HepG2 (cell line): ENCODE data around the gene AKAP8L. TPM values are rescaled to one million over a fixed set of nuclear protein-coding genes. Genes with fewer than 3 reads are reported as not detected.

Experiments
- ATAC-seq: fragments of 200-7000 bp; cut with Tn5 transposase; 3 replicates; pipeline ENCODE4 v1.9.1; 2020; ENCODE audit warnings: mild to moderate bottlenecking, moderate library complexity
- BruUV-seq: library from RNA; stranded (reverse); fragments of 400-500 nt; replicated peaks from 2 replicates; lab custom pipeline; 2021; lab: Mats Ljungman, UMichigan
- CTCF ChIA-PET: fragments of 300-600 bp; formaldehyde crosslinking; extraction: SDS; loops from one replicate; lab custom pipeline; 2021; ENCODE audit warnings: low total read pairs, inconsistent platforms, low intra/inter-chr PET ratio; lab: Yijun Ruan, JAX
- POLR2A ChIA-PET: fragments of 350-600 bp; sonication (Branson Sonifier 250); formaldehyde crosslinking; loops from one replicate; lab custom pipeline; 2020; ENCODE audit warnings: antibody characterized with exemption, inconsistent platforms; lab: Yijun Ruan, JAX
- DNase-seq: peaks from one replicate; pipeline ENCODE4 v3.0.0-alpha.2; 2015; ENCODE audit warnings: low spot score
- FAIRE-seq: peaks from 3 replicates; lab custom pipeline; 2011; peaks lifted over from hg19 to GRCh38; lab: Jason Lieb, UNC
- H2AFZ ChIP-seq: one replicate; pipeline ENCODE4 v1.6.1; 2011; ENCODE audit warnings: low read length, inconsistent platforms
- H3K27ac ChIP-seq: fragments of 300-600 bp; 3 replicates; pipeline ENCODE4 v1.8.0; 2011; ENCODE audit warnings: mixed run types, mild to moderate bottlenecking, mixed read lengths, low read length, inconsistent platforms; ENCODE audit not compliant: insufficient read depth; ENCODE audit errors: extremely low read length
- H3K27me3 ChIP-seq, 2 experiments: fragments of 200-600 bp in 1 of 2; 2 replicates in 1 of 2; 3 replicates in 1 of 2; pipeline versions ENCODE4 v1.6.0 to v1.8.0; 2011; ENCODE audit warnings: low read length in 2 of 2, mild to moderate bottlenecking in 2 of 2, moderate library complexity in 2 of 2, inconsistent platforms in 1 of 2; ENCODE audit not compliant: insufficient read depth in 2 of 2, control insufficient read depth in 1 of 2
- H3K36me3 ChIP-seq, 2 experiments: fragments of 200-600 bp in 1 of 2; replicated peaks in 1 of 2; 2 replicates in 1 of 2; 3 replicates in 1 of 2; pipeline versions ENCODE4 v1.5.1 to v1.8.0; 2011; ENCODE audit warnings: low read length in 2 of 2, inconsistent platforms in 1 of 2; ENCODE audit not compliant: insufficient read depth in 2 of 2, control insufficient read depth in 1 of 2
- H3K4me1 ChIP-seq: 2 replicates; pipeline ENCODE4 v1.5.1; 2012; ENCODE audit warnings: low read length, inconsistent platforms; ENCODE audit not compliant: insufficient read depth
- H3K4me2 ChIP-seq: 2 replicates; pipeline ENCODE4 v1.6.0; 2011; ENCODE audit warnings: low read depth, low read length, inconsistent platforms
- H3K4me3 ChIP-seq, 3 experiments: fragments of 200-600 bp in 1 of 3; sonication (generic), shearing (Covaris generic) in 1 of 3; replicated peaks in 1 of 3; 2 replicates each; pipeline ENCODE4 v1.5.1; 2011 to 2016; ENCODE audit warnings: low read length in 3 of 3, inconsistent platforms in 2 of 3, low read depth in 2 of 3, mild to moderate bottlenecking in 2 of 3, control low read depth in 1 of 3, mixed read lengths in 1 of 3; ENCODE audit not compliant: insufficient read depth in 1 of 3
- H3K79me2 ChIP-seq: one replicate; pipeline ENCODE4 v1.6.1; 2011; ENCODE audit warnings: low read length, inconsistent platforms; ENCODE audit not compliant: insufficient read depth
- H3K9ac ChIP-seq: 2 replicates; pipeline ENCODE4 v1.6.0; 2011; ENCODE audit warnings: mild to moderate bottlenecking, low read depth, low read length, inconsistent platforms; ENCODE audit not compliant: insufficient read depth
- H3K9me3 ChIP-seq: 2 replicates; pipeline ENCODE4 v1.5.1; 2012; ENCODE audit warnings: mild to moderate bottlenecking, low read length
- H4K20me1 ChIP-seq: 2 replicates; pipeline ENCODE4 v1.6.0; 2011; ENCODE audit warnings: inconsistent platforms, mild to moderate bottlenecking, low read length, moderate library complexity; ENCODE audit not compliant: insufficient read depth
- BHLHE40 ChIP-seq: IDR thresholded peaks from 2 replicates; pipeline ENCODE4 v1.6.1; 2011; ENCODE audit warnings: low read length, improper control_type of control experiment
- CHCHD3 ChIP-seq: sonication (generic); formaldehyde crosslinking; IDR thresholded peaks from 2 replicates; pipeline ENCODE4 v1.8.0; 2022; ENCODE audit warnings: mild to moderate bottlenecking, missing genetic modification reagents, moderate library complexity
- FOXO1 ChIP-seq: sonication (generic); formaldehyde crosslinking; IDR thresholded peaks from 2 replicates; pipeline ENCODE4 v1.4.0; 2020; ENCODE audit warnings: missing genetic modification reagents
- ZNF7 ChIP-seq: IDR thresholded peaks from 2 replicates; pipeline ENCODE4 v1.6.1; 2016; ENCODE audit warnings: missing biosample characterization, missing genetic modification reagents
- ZNF768 ChIP-seq: sonication (generic); formaldehyde crosslinking; IDR thresholded peaks from 2 replicates; pipeline ENCODE4 v1.4.0; 2020; ENCODE audit warnings: missing genetic modification reagents
- ZZZ3 ChIP-seq: sonication (generic); formaldehyde crosslinking; IDR thresholded peaks from 2 replicates; pipeline ENCODE4 v1.4.0; 2020; ENCODE audit warnings: missing genetic modification reagents, mild to moderate bottlenecking, borderline replicate concordance
- WGBS: methylation state at CpG from one replicate; pipeline ENCODE4 v1.1.6; 2017; ENCODE audit warnings: low lambda C conversion rate; 5-methylcytosine and 5-hydroxymethylcytosine counted together
- in situ Hi-C: cut with HindIII; loops from 2 replicates; pipeline ENCODE4 v1.10.0; 2017; ENCODE audit warnings: low pct_unique_long_range_greater_than_20kb; ENCODE audit not compliant: extremely low pct_ligation_motif_present
- intact Hi-C: fragments of 100-400 bp; cut with micrococcal nuclease; formaldehyde crosslinking; loops from one replicate; pipeline ENCODE4 v1.10.0; 2022; ENCODE audit not compliant: unreplicated experiment
- polyA plus RNA-seq, 8 experiments: library from polyadenylated mRNA; depleted of rRNA in 3 of 8; stranded (reverse) in 7 of 8; unstranded in 1 of 8; fragments of >200 nt; fragmentation: Illumina TruSeq in 4 of 8; extraction: Trizol in 4 of 8; gene quantifications; 2 replicates each; pipeline versions ENCODE4 v1.2.1 to v1.2.3, GENCODE V29; 2011 to 2016; ENCODE audit warnings: low read depth in 4 of 8, missing spikeins in 1 of 8, mixed read lengths in 1 of 8; ENCODE audit not compliant: insufficient read depth in 1 of 8
- total RNA-seq, 5 experiments: library from RNA; depleted of rRNA; stranded (reverse); fragments of >200 nt; fragmentation: Illumina TruSeq; extraction: Trizol; gene quantifications; 2 replicates each; pipeline ENCODE4 v1.2.3, GENCODE V29; 2016; ENCODE audit warnings: low read depth in 1 of 5
- TF ChIP-seq, protein P1 (sequence below): sonication (generic); formaldehyde crosslinking; IDR thresholded peaks from 2 replicates; pipeline ENCODE4 v1.4.0; 2020; ENCODE audit warnings: missing genetic modification reagents, borderline replicate concordance
- TF ChIP-seq, protein P2 (sequence below), 2 experiments: sonication (generic) in 1 of 2; formaldehyde crosslinking in 1 of 2; IDR thresholded peaks; 2 replicates each; pipeline versions ENCODE4 v1.4.0 to v1.6.1; 2016 to 2020; ENCODE audit warnings: borderline replicate concordance in 1 of 2, low read depth in 1 of 2, mild to moderate bottlenecking in 1 of 2, missing genetic modification reagents in 1 of 2
- TF ChIP-seq, protein P3 (sequence below): sonication (generic); formaldehyde crosslinking; IDR thresholded peaks from 2 replicates; pipeline ENCODE4 v1.8.0; 2023; ENCODE audit warnings: mild to moderate bottlenecking, missing genetic modification reagents

Gene AKAP8L
- total and polyA plus RNA-seq, 2 of the 13 experiments (the other 11 are each of a cell fraction or from before 2014, with no cell fraction given), result 48.2 to 49.6 TPM

DNA sequence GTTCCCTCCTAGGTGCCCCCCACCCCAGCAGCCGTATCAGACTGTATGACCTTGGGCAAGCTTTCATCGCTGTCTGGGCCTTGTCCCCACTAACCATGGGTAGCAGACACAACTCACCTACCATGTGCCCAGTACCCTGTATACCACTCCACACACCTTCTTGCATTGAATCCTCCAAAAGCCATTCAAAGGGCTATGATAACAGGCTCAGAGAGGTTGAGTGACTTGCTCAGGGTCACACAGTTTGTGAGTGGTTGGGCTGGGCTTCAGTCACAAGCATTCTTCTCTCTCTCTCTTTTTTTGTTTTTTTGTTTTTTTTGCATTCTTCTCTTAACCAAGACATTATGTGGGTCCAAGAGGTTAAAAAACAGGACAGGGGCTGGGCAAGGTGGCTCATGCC, 42.9 kb upstream of the AKAP8L start:
- TF ChIP-seq ZZZ3 (no peak), ZNF768 (peak; percentile 64; the same call in 1 of the 2 replicates), ZNF7 (CRISPR knock-in tag) (no peak), BHLHE40 (no peak), CHCHD3 (CRISPR knock-in tag) (no peak), FOXO1 (CRISPR knock-in tag) (no peak)
- TF ChIP-seq, protein P1, sequence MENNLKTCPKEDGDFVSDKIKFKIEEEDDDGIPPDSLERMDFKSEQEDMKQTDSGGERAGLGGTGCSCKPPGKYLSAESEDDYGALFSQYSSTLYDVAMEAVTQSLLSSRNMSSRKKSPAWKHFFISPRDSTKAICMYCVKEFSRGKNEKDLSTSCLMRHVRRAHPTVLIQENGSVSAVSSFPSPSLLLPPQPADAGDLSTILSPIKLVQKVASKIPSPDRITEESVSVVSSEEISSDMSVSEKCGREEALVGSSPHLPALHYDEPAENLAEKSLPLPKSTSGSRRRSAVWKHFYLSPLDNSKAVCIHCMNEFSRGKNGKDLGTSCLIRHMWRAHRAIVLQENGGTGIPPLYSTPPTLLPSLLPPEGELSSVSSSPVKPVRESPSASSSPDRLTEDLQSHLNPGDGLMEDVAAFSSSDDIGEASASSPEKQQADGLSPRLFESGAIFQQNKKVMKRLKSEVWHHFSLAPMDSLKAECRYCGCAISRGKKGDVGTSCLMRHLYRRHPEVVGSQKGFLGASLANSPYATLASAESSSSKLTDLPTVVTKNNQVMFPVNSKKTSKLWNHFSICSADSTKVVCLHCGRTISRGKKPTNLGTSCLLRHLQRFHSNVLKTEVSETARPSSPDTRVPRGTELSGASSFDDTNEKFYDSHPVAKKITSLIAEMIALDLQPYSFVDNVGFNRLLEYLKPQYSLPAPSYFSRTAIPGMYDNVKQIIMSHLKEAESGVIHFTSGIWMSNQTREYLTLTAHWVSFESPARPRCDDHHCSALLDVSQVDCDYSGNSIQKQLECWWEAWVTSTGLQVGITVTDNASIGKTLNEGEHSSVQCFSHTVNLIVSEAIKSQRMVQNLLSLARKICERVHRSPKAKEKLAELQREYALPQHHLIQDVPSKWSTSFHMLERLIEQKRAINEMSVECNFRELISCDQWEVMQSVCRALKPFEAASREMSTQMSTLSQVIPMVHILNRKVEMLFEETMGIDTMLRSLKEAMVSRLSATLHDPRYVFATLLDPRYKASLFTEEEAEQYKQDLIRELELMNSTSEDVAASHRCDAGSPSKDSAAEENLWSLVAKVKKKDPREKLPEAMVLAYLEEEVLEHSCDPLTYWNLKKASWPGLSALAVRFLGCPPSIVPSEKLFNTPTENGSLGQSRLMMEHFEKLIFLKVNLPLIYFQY, result no peak
- TF ChIP-seq, protein P2, sequence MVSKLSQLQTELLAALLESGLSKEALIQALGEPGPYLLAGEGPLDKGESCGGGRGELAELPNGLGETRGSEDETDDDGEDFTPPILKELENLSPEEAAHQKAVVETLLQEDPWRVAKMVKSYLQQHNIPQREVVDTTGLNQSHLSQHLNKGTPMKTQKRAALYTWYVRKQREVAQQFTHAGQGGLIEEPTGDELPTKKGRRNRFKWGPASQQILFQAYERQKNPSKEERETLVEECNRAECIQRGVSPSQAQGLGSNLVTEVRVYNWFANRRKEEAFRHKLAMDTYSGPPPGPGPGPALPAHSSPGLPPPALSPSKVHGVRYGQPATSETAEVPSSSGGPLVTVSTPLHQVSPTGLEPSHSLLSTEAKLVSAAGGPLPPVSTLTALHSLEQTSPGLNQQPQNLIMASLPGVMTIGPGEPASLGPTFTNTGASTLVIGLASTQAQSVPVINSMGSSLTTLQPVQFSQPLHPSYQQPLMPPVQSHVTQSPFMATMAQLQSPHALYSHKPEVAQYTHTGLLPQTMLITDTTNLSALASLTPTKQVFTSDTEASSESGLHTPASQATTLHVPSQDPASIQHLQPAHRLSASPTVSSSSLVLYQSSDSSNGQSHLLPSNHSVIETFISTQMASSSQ (IDR thresholded peaks at IDR 0.05; ENCODE audit: low read depth), result no peak
- TF ChIP-seq, protein P2 (CRISPR knock-in tag; IDR thresholded peaks at IDR 0.05; ENCODE audit: borderline replicate concordance), result no peak
- TF ChIP-seq, protein P3, sequence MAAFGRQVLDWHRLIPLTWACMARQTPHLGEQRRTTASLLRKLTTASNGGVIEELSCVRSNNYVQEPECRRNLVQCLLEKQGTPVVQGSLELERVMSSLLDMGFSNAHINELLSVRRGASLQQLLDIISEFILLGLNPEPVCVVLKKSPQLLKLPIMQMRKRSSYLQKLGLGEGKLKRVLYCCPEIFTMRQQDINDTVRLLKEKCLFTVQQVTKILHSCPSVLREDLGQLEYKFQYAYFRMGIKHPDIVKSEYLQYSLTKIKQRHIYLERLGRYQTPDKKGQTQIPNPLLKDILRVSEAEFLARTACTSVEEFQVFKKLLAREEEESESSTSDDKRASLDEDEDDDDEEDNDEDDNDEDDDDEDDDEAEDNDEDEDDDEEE (CRISPR knock-in tag), result no peak
- TF ChIP-seq, all 625 proteins: peak for 1
- no TSS peak for BruUV-seq
- Histone ChIP-seq H3K9ac (no peak overlapping the region), H3K4me2 (no peak overlapping the region), H3K4me1 (peaks cover 9% of the 10 kb centered on the region), H4K20me1 (no peaks in the 10 kb centered on the region), H3K79me2 (no peaks in the 10 kb centered on the region), H3K27me3 (no peaks in the 10 kb centered on the region; a peak in 1 of 5 replicates), H3K4me3 (no peak overlapping the region), H3K36me3 (no peaks in the 10 kb centered on the region), H3K9me3 (no peaks in the 10 kb centered on the region), H3K27ac (no peak overlapping the region), H2AFZ (no peak overlapping the region)
- DNase-seq, result no peak
- ChIA-PET CTCF (no interaction called here), POLR2A (no interaction called here)
- no peak for ATAC-seq
- in situ Hi-C loops (no loop called here), intact Hi-C loops (no loop called here)
- 42% methylated on average over 2 of the region's 2 CpGs for WGBS
- FAIRE-seq, result no peak
